WTC11 (cell line): ENCODE data around the gene CIT. TPM values are rescaled to one million over a fixed set of nuclear protein-coding genes. Genes with fewer than 3 reads are reported as not detected.

Experiments
- ATAC-seq: fragments of 200-7000 bp; cut with Tn5 transposase; 2 replicates; pipeline ENCODE4 v1.10.0; 2021; ENCODE audit warnings: mild to moderate bottlenecking, moderate library complexity
- CTCF ChIA-PET: fragments of 300-600 bp; sonication (Branson Sonifier 250); formaldehyde crosslinking; loops from one replicate; lab custom pipeline; 2021; ENCODE audit warnings: antibody characterized with exemption; lab: Charles Lee
- POLR2A ChIA-PET: fragments of 350-600 bp; sonication (Branson Sonifier 250); formaldehyde crosslinking; loops from one replicate; lab custom pipeline; 2021; ENCODE audit warnings: antibody characterized with exemption; lab: Charles Lee
- DNase-seq: peaks from one replicate; pipeline ENCODE4 v3.0.0; 2021; ENCODE audit warnings: low spot score
- H3K27ac Mint-ChIP-seq: 2 replicates; pipeline ENCODE4 v1.8.0; 2021; ENCODE audit warnings: mixed read lengths
- H3K27me3 Mint-ChIP-seq: 2 replicates; pipeline ENCODE4 v1.8.0; 2021; ENCODE audit warnings: low read depth, mild to moderate bottlenecking, moderate library complexity, mixed read lengths
- H3K36me3 Mint-ChIP-seq: 2 replicates; pipeline ENCODE4 v1.8.0; 2021; ENCODE audit warnings: mixed read lengths
- H3K4me1 Mint-ChIP-seq: 2 replicates; pipeline ENCODE4 v1.8.0; 2022; ENCODE audit warnings: mixed read lengths
- H3K4me3 Mint-ChIP-seq: 2 replicates; pipeline ENCODE4 v1.8.0; 2021; ENCODE audit warnings: mild to moderate bottlenecking, moderate library complexity, mixed read lengths
- H3K9me3 Mint-ChIP-seq: 2 replicates; pipeline ENCODE4 v1.8.0; 2021; ENCODE audit warnings: mixed read lengths
- AFF4 ChIP-seq: sonication (generic); formaldehyde crosslinking; IDR thresholded peaks from 2 replicates; pipeline ENCODE4 v1.8.1; 2023; ENCODE audit warnings: mild to moderate bottlenecking, missing genetic modification reagents, borderline replicate concordance
- ATF1 ChIP-seq: sonication (generic); formaldehyde crosslinking; IDR thresholded peaks from 2 replicates; pipeline ENCODE4 v1.8.1; 2023; ENCODE audit warnings: mild to moderate bottlenecking, moderate library complexity, missing genetic modification reagents
- E2F1 ChIP-seq: sonication (generic); formaldehyde crosslinking; IDR thresholded peaks from 2 replicates; pipeline ENCODE4 v1.8.0; 2022; ENCODE audit warnings: mild to moderate bottlenecking, missing genetic modification reagents
- E2F5 ChIP-seq: sonication (generic); formaldehyde crosslinking; IDR thresholded peaks from 2 replicates; pipeline ENCODE4 v1.8.1; 2022; ENCODE audit warnings: mild to moderate bottlenecking, moderate library complexity, missing genetic modification reagents
- ESRRA ChIP-seq: sonication (generic); formaldehyde crosslinking; IDR thresholded peaks from 2 replicates; pipeline ENCODE4 v1.8.1; 2022; ENCODE audit warnings: mild to moderate bottlenecking, missing genetic modification reagents, borderline replicate concordance
- GABPB1 ChIP-seq: sonication (generic); formaldehyde crosslinking; IDR thresholded peaks from 2 replicates; pipeline ENCODE4 v1.8.1; 2023; ENCODE audit warnings: mild to moderate bottlenecking, missing genetic modification reagents
- JUN ChIP-seq: sonication (generic); formaldehyde crosslinking; IDR thresholded peaks from 2 replicates; pipeline ENCODE4 v1.8.0; 2023; ENCODE audit warnings: mild to moderate bottlenecking, missing genetic modification reagents
- SOX15 ChIP-seq: fragments of 250-450 bp; sonication (Bioruptor Pico); IDR thresholded peaks from 2 replicates; pipeline ENCODE4 v1.9.0; 2021; ENCODE audit warnings: mild to moderate bottlenecking
- SP1 ChIP-seq: sonication (generic); formaldehyde crosslinking; conservative IDR thresholded peaks from 2 replicates; pipeline ENCODE4 v1.8.1; 2022; ENCODE audit warnings: missing genetic modification reagents
- STAT6 ChIP-seq: sonication (generic); formaldehyde crosslinking; conservative IDR thresholded peaks from 2 replicates; pipeline ENCODE4 v1.8.1; 2023; ENCODE audit warnings: mild to moderate bottlenecking, low read depth, missing genetic modification reagents, moderate library complexity
- TP53 ChIP-seq: sonication (generic); formaldehyde crosslinking; IDR thresholded peaks from 2 replicates; pipeline ENCODE4 v1.8.1; 2023; ENCODE audit warnings: mild to moderate bottlenecking, missing genetic modification reagents
- ZBTB21 ChIP-seq: sonication (generic); formaldehyde crosslinking; IDR thresholded peaks from 2 replicates; pipeline ENCODE4 v1.8.1; 2023; ENCODE audit warnings: mild to moderate bottlenecking, missing genetic modification reagents, borderline replicate concordance
- ZNF219 ChIP-seq: sonication (generic); formaldehyde crosslinking; IDR thresholded peaks from 2 replicates; pipeline ENCODE4 v1.8.0; 2023; ENCODE audit warnings: missing genetic modification reagents, mild to moderate bottlenecking, borderline replicate concordance
- ZNF416 ChIP-seq: fragments of 250-450 bp; sonication (Bioruptor Pico); IDR thresholded peaks from 2 replicates; pipeline ENCODE4 v1.9.0; 2021; ENCODE audit warnings: mild to moderate bottlenecking, inconsistent platforms
- ZNF425 ChIP-seq: fragments of 250-450 bp; sonication (Bioruptor Pico); conservative IDR thresholded peaks from 2 replicates; pipeline ENCODE4 v1.9.0; 2021; ENCODE audit warnings: mild to moderate bottlenecking
- total RNA-seq: library from RNA; stranded (reverse); gene quantifications from 3 replicates; pipeline ENCODE4 v1.2.3, GENCODE V29; 2021
- TF ChIP-seq, protein P1 (sequence below): sonication (generic); formaldehyde crosslinking; IDR thresholded peaks from 2 replicates; pipeline ENCODE4 v1.8.0; 2022; ENCODE audit warnings: mild to moderate bottlenecking, missing genetic modification reagents
- TF ChIP-seq, protein P2 (sequence below): fragments of 250-450 bp; sonication (Bioruptor Pico); IDR thresholded peaks from 2 replicates; pipeline ENCODE4 v2.1.2; 2022; ENCODE audit warnings: mild to moderate bottlenecking, moderate library complexity
- TF ChIP-seq, protein P3 (sequence below): sonication (generic); formaldehyde crosslinking; IDR thresholded peaks from 2 replicates; pipeline ENCODE4 v1.8.1; 2022; ENCODE audit warnings: missing genetic modification reagents, borderline replicate concordance

The CIT gene
- total RNA-seq, 1 experiment from 2014 or later: 65.4 TPM

DNA sequence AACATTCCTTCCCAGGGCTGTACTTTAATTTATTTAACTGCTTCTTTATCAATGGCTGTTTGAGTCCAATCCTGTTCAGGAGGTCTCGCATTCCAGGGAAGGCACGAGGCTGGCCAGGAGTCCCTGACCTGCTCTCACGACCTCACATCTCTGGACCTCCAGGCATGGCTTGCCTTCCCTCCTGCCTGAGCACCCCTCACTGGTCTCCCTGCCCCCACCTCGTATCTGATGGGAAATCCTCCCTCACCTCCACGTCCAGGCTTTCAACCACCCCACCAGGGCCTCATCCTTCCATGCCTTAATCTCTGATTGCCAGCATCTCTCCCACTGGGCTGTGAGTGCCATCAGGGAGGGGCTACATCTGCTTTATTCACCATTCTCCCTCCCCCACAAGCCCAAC, 180.2 kb downstream of the CIT start (continued):
- no peak for TF ChIP-seq AFF4
- no peak for TF ChIP-seq E2F1
- no peak for TF ChIP-seq ZNF425
- TF ChIP-seq STAT6 (CRISPR knock-in tag): no peak
- TF ChIP-seq, all 79 proteins: peak for 0

GRCh38 chr12:119695034-119695433, 182.1 kb downstream of the CIT start:
- peak; percentile 88 for ATAC-seq
- Mint-ChIP-seq H3K9me3 (no peaks in the 10 kb centered on the region), H3K27me3 (no peaks in the 10 kb centered on the region), H3K27ac (no peak overlapping the region), H3K36me3 (peaks cover 42% of the 10 kb centered on the region), H3K4me1 (no peaks in the 10 kb centered on the region), H3K4me3 (no peak overlapping the region)
- peak; percentile 32 for DNase-seq
- ChIA-PET CTCF (interaction anchor here (0.6 to 2.2 kb wide), 20 partner anchors 9 to 1158 kb away, joined by 3 to 16 read pairs (median 4); partner anchors contain the start of gene PRKAB1), POLR2A (interaction anchor here (0.5 kb wide), 1 partner anchor 42 kb away, joined by 4 read pairs; no protein-coding TSS in a partner anchor)
- TF ChIP-seq ATF1 (CRISPR knock-in tag) (no peak), ZNF219 (CRISPR knock-in tag) (no peak), ESRRA (no peak), GABPB1 (CRISPR knock-in tag) (no peak), SOX15 (CRISPR knock-in tag) (no peak), TP53 (no peak), STAT6 (CRISPR knock-in tag) (no peak), ZBTB21 (CRISPR knock-in tag) (no peak), SP1 (no peak), E2F5 (CRISPR knock-in tag) (no peak), JUN (CRISPR knock-in tag) (no peak), ZNF416 (no peak)
- TF ChIP-seq, protein P1, sequence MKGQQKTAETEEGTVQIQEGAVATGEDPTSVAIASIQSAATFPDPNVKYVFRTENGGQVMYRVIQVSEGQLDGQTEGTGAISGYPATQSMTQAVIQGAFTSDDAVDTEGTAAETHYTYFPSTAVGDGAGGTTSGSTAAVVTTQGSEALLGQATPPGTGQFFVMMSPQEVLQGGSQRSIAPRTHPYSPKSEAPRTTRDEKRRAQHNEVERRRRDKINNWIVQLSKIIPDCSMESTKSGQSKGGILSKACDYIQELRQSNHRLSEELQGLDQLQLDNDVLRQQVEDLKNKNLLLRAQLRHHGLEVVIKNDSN (CRISPR knock-in tag): no peak
- TF ChIP-seq, protein P2, sequence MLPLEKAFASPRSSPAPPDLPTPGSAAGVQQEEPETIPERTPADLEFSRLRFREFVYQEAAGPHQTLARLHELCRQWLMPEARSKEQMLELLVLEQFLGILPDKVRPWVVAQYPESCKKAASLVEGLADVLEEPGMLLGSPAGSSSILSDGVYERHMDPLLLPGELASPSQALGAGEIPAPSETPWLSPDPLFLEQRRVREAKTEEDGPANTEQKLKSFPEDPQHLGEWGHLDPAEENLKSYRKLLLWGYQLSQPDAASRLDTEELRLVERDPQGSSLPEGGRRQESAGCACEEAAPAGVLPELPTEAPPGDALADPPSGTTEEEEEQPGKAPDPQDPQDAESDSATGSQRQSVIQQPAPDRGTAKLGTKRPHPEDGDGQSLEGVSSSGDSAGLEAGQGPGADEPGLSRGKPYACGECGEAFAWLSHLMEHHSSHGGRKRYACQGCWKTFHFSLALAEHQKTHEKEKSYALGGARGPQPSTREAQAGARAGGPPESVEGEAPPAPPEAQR (CRISPR knock-in tag): no peak
- TF ChIP-seq, protein P3, sequence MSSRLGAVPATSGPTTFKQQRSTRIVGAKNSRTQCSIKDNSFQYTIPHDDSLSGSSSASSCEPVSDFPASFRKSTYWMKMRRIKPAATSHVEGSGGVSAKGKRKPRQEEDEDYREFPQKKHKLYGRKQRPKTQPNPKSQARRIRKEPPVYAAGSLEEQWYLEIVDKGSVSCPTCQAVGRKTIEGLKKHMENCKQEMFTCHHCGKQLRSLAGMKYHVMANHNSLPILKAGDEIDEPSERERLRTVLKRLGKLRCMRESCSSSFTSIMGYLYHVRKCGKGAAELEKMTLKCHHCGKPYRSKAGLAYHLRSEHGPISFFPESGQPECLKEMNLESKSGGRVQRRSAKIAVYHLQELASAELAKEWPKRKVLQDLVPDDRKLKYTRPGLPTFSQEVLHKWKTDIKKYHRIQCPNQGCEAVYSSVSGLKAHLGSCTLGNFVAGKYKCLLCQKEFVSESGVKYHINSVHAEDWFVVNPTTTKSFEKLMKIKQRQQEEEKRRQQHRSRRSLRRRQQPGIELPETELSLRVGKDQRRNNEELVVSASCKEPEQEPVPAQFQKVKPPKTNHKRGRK (CRISPR knock-in tag): no peak
